Caco-2 (cell line): ENCODE measurements around the gene MYL4. TPM values are rescaled to one million over a fixed set of nuclear protein-coding genes. Genes with fewer than 3 reads are reported as not detected.
A peak's percentile ranks its signal among the peaks of the same experiment; 100 is the strongest.

Source experiments
- BruUV-seq: library from RNA; stranded (reverse); fragments of 400-500 nt; replicated peaks from 2 replicates; lab custom pipeline; 2021; lab: Mats Ljungman, UMichigan
- CTCF ChIA-PET: fragments of 300-600 bp; sonication (Branson Sonifier 250); formaldehyde crosslinking; loops from one replicate; lab custom pipeline; 2022; ENCODE audit warnings: antibody characterized with exemption; lab: Charles Lee
- POLR2A ChIA-PET: fragments of 300-600 bp; sonication (Branson Sonifier 250); formaldehyde crosslinking; loops from one replicate; lab custom pipeline; 2022; ENCODE audit warnings: antibody characterized with exemption; lab: Charles Lee
- DNase-seq, 2 experiments: peaks; one replicate each; pipeline versions ENCODE4 v3.0.0 to v3.0.0-alpha.2; 2020 to 2022
- H3K27me3 ChIP-seq: replicated peaks from 2 replicates; pipeline ENCODE4 v1.6.0; 2011; ENCODE audit warnings: low read length; ENCODE audit not compliant: control insufficient read depth, insufficient read depth
- H3K36me3 ChIP-seq: 2 replicates; pipeline ENCODE4 v1.5.1; 2011; ENCODE audit warnings: low read length; ENCODE audit not compliant: control insufficient read depth, insufficient read depth
- H3K4me1 ChIP-seq: fragments of 250-450 bp; sonication (Bioruptor Pico); 2 replicates; pipeline ENCODE4 v1.5.1; 2020; ENCODE audit warnings: mild to moderate bottlenecking
- H3K4me3 ChIP-seq: 2 replicates; pipeline ENCODE4 v1.5.1; 2011; ENCODE audit warnings: low read depth, mild to moderate bottlenecking, control low read depth, low read length
- H3K9me3 ChIP-seq: fragments of 250-450 bp; sonication (Bioruptor Pico); 2 replicates; pipeline ENCODE4 v1.5.1; 2020; ENCODE audit warnings: mild to moderate bottlenecking, moderate library complexity
- H3K27ac Mint-ChIP-seq: one replicate; pipeline ENCODE4 v1.8.0; 2022; ENCODE audit warnings: mixed read lengths; ENCODE audit not compliant: unreplicated experiment
- H3K27me3 Mint-ChIP-seq: one replicate; pipeline ENCODE4 v1.8.0; 2022; ENCODE audit warnings: mixed read lengths; ENCODE audit not compliant: insufficient read depth, unreplicated experiment
- H3K36me3 Mint-ChIP-seq: one replicate; pipeline ENCODE4 v1.8.0; 2022; ENCODE audit warnings: mild to moderate bottlenecking, mixed read lengths; ENCODE audit not compliant: insufficient read depth, unreplicated experiment
- H3K4me1 Mint-ChIP-seq: one replicate; pipeline ENCODE4 v1.8.0; 2022; ENCODE audit warnings: low read depth, mixed read lengths; ENCODE audit not compliant: unreplicated experiment
- H3K4me3 Mint-ChIP-seq: one replicate; pipeline ENCODE4 v1.8.0; 2022; ENCODE audit warnings: mild to moderate bottlenecking, moderate library complexity, mixed read lengths; ENCODE audit not compliant: unreplicated experiment
- H3K9me3 Mint-ChIP-seq: one replicate; pipeline ENCODE4 v1.8.0; 2022; ENCODE audit warnings: mixed read lengths; ENCODE audit not compliant: unreplicated experiment
- CTCF ChIP-seq, 2 experiments: fragments of 200-600 bp in 1 of 2; IDR thresholded peaks; 1 replicate in 1 of 2; 2 replicates in 1 of 2; pipeline versions ENCODE4 v1.5.1 to v1.8.0; 2011 to 2022; ENCODE audit warnings: antibody characterized with exemption in 1 of 2, control low read depth in 1 of 2, inconsistent platforms in 1 of 2, low read depth in 1 of 2, low read length in 1 of 2, mild to moderate bottlenecking in 1 of 2, moderate library complexity in 1 of 2; ENCODE audit not compliant: insufficient read depth in 1 of 2, severe bottlenecking in 1 of 2, unreplicated experiment in 1 of 2
- intact Hi-C: fragments of 100-400 bp; cut with micrococcal nuclease; formaldehyde crosslinking; loops from one replicate; pipeline ENCODE4 v1.10.0; 2022; ENCODE audit not compliant: unreplicated experiment
- total RNA-seq: library from RNA; stranded (reverse); gene quantifications from 2 replicates; pipeline ENCODE4 v1.2.3, GENCODE V29; 2022

MYL4 gene
- total RNA-seq, 1 experiment from 2014 or later: not detected

DNA sequence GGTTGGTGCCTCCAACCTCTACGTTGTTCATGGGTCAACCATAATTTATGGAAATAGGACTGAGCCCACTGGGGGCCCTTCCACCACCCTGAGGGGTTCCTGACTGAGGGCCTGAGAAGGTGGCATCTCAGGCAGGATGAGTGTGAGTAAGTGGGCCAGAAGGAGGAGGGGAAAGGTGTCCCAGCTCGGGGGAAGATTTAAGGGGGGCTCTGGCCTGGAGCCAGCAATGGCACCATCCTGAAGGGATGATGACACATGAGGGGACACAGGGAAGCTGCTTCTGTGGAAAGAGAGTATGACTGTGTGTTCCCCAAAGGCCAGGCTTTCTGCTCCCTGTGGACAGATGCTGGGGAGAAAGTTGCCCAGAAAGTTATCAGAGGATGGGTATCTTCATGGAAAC lies 18.7 kb downstream of the MYL4 start:
- Mint-ChIP-seq H3K4me1 (peaks cover 16% of the 10 kb centered on the region), H3K9me3 (peaks cover 18% of the 10 kb centered on the region), H3K27me3 (peaks cover 4% of the 10 kb centered on the region), H3K27ac (no peak overlapping the region), H3K4me3 (no peak overlapping the region), H3K36me3 (no peaks in the 10 kb centered on the region)
- 0 out of 2 replicates have a peak, but pooled peaks cover 5% of the 10 kb centered on the region for H3K9me3 ChIP-seq
- CTCF ChIA-PET: interaction anchor here (1.0 kb wide), 1 partner anchor 18 kb away, joined by 3 read pairs; no protein-coding TSS in a partner anchor
- H3K36me3 ChIP-seq: no peaks in the 10 kb centered on the region
- H3K4me1 ChIP-seq: peaks cover 4% of the 10 kb centered on the region; the same call in 1 of the 2 replicates
- no peak for TF ChIP-seq CTCF (IDR thresholded peaks at IDR 0.05; ENCODE audit: insufficient read depth in 1 of 2, low read depth in 1 of 2, low read length in 1 of 2, severe bottlenecking in 1 of 2, unreplicated experiment in 1 of 2)
- POLR2A ChIA-PET: no interaction called here
- intact Hi-C loops: no loop called here
- H3K27me3 ChIP-seq: no peaks in the 10 kb centered on the region
- no TSS peak for BruUV-seq
- DNase-seq: no peak
- H3K4me3 ChIP-seq: no peak overlapping the region

DNA sequence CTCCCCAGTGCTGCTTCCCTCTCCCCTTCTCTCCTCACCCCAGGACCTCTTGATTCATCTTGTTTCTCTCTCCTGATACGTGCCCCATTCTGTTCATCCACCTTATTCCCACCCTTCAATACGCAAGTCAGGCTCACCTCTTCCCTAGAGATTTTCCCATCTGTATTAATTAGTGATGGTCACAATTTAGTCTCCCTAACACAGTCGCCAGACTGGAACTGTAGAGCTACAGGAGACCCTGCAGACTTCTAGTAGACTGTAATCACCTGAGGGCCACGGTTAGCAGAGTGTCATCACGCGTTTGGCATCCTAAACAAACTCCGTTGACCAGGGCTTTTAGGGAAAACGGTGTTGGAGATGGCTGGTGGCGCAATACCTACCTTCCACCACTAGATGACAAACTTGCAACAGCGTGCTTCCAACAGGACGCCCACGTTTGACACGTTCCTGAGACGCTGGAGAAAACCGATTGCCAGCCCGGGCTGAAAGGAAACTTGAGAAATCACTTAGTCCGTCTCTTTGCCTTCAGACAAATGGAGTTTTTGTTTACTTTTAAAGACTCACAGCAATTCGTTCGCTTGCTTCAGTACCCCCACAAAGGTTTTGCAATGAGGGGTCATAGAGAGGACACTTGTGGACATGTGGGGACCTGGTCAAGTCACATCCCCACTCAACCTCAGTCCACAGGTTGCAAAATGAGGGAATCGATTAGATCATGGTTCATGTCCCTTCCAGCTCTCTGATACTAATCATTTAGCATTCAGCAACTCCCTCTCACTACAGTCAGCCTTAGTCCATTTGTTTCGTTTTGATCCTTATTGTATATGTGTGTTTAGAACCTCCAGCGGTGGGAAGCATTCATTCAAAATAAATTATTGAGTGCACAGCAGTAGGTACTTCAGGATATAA lies 20.6 kb downstream of the MYL4 start:
- H3K27me3 ChIP-seq: no peaks in the 10 kb centered on the region
- POLR2A ChIA-PET: no interaction called here
- peak; percentile 95 to 98 for TF ChIP-seq CTCF (IDR thresholded peaks at IDR 0.05; ENCODE audit: insufficient read depth in 1 of 2, low read depth in 1 of 2, low read length in 1 of 2, severe bottlenecking in 1 of 2, unreplicated experiment in 1 of 2)
- no peaks in the 10 kb centered on the region for H3K36me3 Mint-ChIP-seq
- H3K9me3 Mint-ChIP-seq: peaks cover under 1% of the 10 kb centered on the region
- H3K4me3 ChIP-seq: peak overlapping the region; percentile 8
- H3K4me3 Mint-ChIP-seq: peak overlapping the region; percentile 63
- intact Hi-C loops: loop anchor here (1.0 kb wide), 1 partner anchor 86 kb away; no protein-coding TSS in a partner anchor
- H3K27ac Mint-ChIP-seq: peak overlapping the region; percentile 2
- CTCF ChIA-PET: interaction anchor here (2.5 kb wide), 1 partner anchor 85 kb away, joined by 10 read pairs; no protein-coding TSS in a partner anchor
- BruUV-seq: no TSS peak
- no peaks in the 10 kb centered on the region for H3K9me3 ChIP-seq
- H3K4me1 ChIP-seq: peaks cover 4% of the 10 kb centered on the region; the same call in 1 of the 2 replicates
- no peaks in the 10 kb centered on the region for H3K36me3 ChIP-seq
- peaks cover 16% of the 10 kb centered on the region for H3K4me1 Mint-ChIP-seq
- peaks cover 4% of the 10 kb centered on the region for H3K27me3 Mint-ChIP-seq
- peak; percentile 85 to 86 for DNase-seq

GRCh38 chr17:47230864-47231263 lies 21.7 kb downstream of the MYL4 start:
- BruUV-seq: no TSS peak
- Histone ChIP-seq H3K9me3 (no peaks in the 10 kb centered on the region), H3K27me3 (no peaks in the 10 kb centered on the region), H3K4me3 (no peak overlapping the region), H3K4me1 (peaks cover 4% of the 10 kb centered on the region; the same call in 1 of the 2 replicates), H3K36me3 (no peaks in the 10 kb centered on the region)
- no peak for DNase-seq
- H3K27me3 Mint-ChIP-seq: peaks cover 4% of the 10 kb centered on the region
- TF ChIP-seq CTCF (IDR thresholded peaks at IDR 0.05; ENCODE audit: insufficient read depth in 1 of 2, low read depth in 1 of 2, low read length in 1 of 2, severe bottlenecking in 1 of 2, unreplicated experiment in 1 of 2): no peak
- H3K4me3 Mint-ChIP-seq: no peak overlapping the region
- CTCF ChIA-PET: interaction anchor here (2.5 kb wide), 1 partner anchor 84 kb away, joined by 10 read pairs; no protein-coding TSS in a partner anchor
- POLR2A ChIA-PET: interaction anchor here (1.0 kb wide), 1 partner anchor 93 kb away, joined by 3 read pairs; the partner anchor contains the start of gene EFCAB13
- H3K27ac Mint-ChIP-seq: no peak overlapping the region
- H3K9me3 Mint-ChIP-seq: no peaks in the 10 kb centered on the region
- peaks cover 16% of the 10 kb centered on the region for H3K4me1 Mint-ChIP-seq
- H3K36me3 Mint-ChIP-seq: no peaks in the 10 kb centered on the region
- intact Hi-C loops: no loop called here
